ENCODE data around the gene TMX2.

The TMX2 gene

GRCh38 chr11:57761301-57762234, 49.2 kb downstream of the TMX2 start, which contains the start of gene CTNND1:
CTNND1 (plus strand) TSS chr11:57761802; CDS start chr11:57791479, 29,677 bp downstream.
- H3K27ac ChIP-seq (ENCODE audit: low read depth, low read length): no peak within 1 kb of the TSS
- TF ChIP-seq EZH2phosphoT487 (conservative IDR thresholded peaks at IDR 0.05; ENCODE audit: low read length): no peak
- TF ChIP-seq, protein P1, sequence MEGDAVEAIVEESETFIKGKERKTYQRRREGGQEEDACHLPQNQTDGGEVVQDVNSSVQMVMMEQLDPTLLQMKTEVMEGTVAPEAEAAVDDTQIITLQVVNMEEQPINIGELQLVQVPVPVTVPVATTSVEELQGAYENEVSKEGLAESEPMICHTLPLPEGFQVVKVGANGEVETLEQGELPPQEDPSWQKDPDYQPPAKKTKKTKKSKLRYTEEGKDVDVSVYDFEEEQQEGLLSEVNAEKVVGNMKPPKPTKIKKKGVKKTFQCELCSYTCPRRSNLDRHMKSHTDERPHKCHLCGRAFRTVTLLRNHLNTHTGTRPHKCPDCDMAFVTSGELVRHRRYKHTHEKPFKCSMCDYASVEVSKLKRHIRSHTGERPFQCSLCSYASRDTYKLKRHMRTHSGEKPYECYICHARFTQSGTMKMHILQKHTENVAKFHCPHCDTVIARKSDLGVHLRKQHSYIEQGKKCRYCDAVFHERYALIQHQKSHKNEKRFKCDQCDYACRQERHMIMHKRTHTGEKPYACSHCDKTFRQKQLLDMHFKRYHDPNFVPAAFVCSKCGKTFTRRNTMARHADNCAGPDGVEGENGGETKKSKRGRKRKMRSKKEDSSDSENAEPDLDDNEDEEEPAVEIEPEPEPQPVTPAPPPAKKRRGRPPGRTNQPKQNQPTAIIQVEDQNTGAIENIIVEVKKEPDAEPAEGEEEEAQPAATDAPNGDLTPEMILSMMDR (IDR thresholded peaks at IDR 0.05; ENCODE audit: insufficient read depth, low read length, poor library complexity, severe bottlenecking): no peak
- H3K9me2 ChIP-seq (replicated peaks; ENCODE audit: insufficient read depth, low read length): no peaks in the 10 kb centered on the region
- H3K4me2 ChIP-seq (ENCODE audit: low read depth, low read length, poor library complexity, severe bottlenecking): no peak within 1 kb of the TSS
- H3K79me2 ChIP-seq (ENCODE audit: insufficient read depth, low read length): no peaks in the 10 kb centered on the region
- no peaks in the 10 kb centered on the region for H3K36me3 ChIP-seq (ENCODE audit: low read length)
- H3K9me3 ChIP-seq (ENCODE audit: insufficient read depth, low read length): no peaks in the 10 kb centered on the region
- H3F3A ChIP-seq (ENCODE audit: insufficient read depth): no peaks in the 10 kb centered on the region
- H3K27me3 ChIP-seq (ENCODE audit: low read length): no peaks in the 10 kb centered on the region
- H3K4me3 ChIP-seq (ENCODE audit: insufficient read depth, low read length, poor library complexity, severe bottlenecking): no peak within 1 kb of the TSS
- no peaks in the 10 kb centered on the region for H4K20me1 ChIP-seq (ENCODE audit: low read depth, low read length)
- no peak within 1 kb of the TSS for H3K9ac ChIP-seq (ENCODE audit: low read length)
- no peak within 1 kb of the TSS for H2AFZ ChIP-seq (ENCODE audit: low read depth, low read length, severe bottlenecking)

DNA sequence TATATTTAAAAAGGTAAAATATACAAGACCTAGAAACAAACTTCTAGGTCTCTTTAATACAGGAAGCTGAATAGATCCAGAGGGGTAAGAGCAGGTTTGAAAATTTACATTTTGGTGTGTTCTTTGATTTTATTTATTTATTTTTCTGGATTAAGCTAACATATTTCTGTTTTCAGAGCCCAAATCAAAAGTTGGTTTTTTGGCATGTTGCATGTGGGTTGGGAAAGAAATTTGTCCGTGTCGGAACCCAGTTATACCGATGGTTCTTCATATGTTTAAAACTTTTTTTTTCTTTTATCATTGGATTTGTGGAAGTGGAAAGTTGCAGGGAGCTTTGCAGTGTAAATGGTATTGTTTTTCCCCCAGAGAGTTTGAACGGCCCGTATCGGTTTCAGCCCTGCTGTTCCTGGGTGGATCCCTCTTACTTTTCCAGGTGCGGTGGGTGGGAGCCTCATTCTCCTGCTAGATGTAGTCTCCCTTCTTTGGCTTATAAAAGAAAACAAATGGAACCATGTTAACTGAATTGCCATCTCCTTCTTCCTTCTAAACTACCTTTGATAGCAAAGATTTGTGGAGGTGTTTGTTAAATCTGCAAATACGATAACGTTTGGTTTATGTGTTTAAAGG, 50.0 kb downstream of the TMX2 start:
- H3K27ac ChIP-seq (ENCODE audit: low read depth, low read length): no peak overlapping the region
- H3K9ac ChIP-seq (ENCODE audit: low read length): no peak overlapping the region
- H3K36me3 ChIP-seq (ENCODE audit: low read length): no peaks in the 10 kb centered on the region
- H3K4me3 ChIP-seq (ENCODE audit: insufficient read depth, low read length, poor library complexity, severe bottlenecking): no peak overlapping the region
- no peak for TF ChIP-seq EZH2phosphoT487 (conservative IDR thresholded peaks at IDR 0.05; ENCODE audit: low read length)
- TF ChIP-seq, protein P1 (IDR thresholded peaks at IDR 0.05; ENCODE audit: insufficient read depth, low read length, poor library complexity, severe bottlenecking): no peak
- H2AFZ ChIP-seq (ENCODE audit: low read depth, low read length, severe bottlenecking): no peak overlapping the region
- no peaks in the 10 kb centered on the region for H3K9me2 ChIP-seq (replicated peaks; ENCODE audit: insufficient read depth, low read length)
- H3K9me3 ChIP-seq (ENCODE audit: insufficient read depth, low read length): no peaks in the 10 kb centered on the region
- H3K79me2 ChIP-seq (ENCODE audit: insufficient read depth, low read length): no peaks in the 10 kb centered on the region
- no peak overlapping the region for H3K4me2 ChIP-seq (ENCODE audit: low read depth, low read length, poor library complexity, severe bottlenecking)
- no peaks in the 10 kb centered on the region for H3K27me3 ChIP-seq (ENCODE audit: low read length)
- no peaks in the 10 kb centered on the region for H4K20me1 ChIP-seq (ENCODE audit: low read depth, low read length)
- H3F3A ChIP-seq (ENCODE audit: insufficient read depth): no peaks in the 10 kb centered on the region

DNA sequence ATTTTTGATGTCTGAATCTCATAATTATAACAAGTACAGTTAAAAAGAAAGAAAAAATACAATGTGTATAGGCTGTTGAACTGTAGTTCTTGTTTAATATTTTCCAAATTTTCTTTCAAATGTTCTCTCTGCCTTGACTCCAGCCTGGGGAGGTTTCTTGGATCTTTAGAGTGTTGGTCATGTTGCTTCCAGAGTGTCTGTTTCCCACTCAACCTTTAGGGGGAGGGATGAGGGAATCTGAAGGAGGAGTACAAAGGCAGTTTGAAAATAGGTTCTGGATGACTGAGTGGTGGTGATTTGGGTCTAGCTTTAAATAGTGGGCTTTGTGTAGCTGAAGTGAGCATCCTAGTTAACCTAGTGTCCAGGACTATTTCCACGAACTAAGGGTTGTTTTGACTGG, 51.2 kb downstream of the TMX2 start:
- Histone ChIP-seq H3K36me3 (ENCODE audit: low read length) (no peaks in the 10 kb centered on the region), H3K9me3 (ENCODE audit: insufficient read depth, low read length) (no peaks in the 10 kb centered on the region), H3K9ac (ENCODE audit: low read length) (no peak overlapping the region), H3K4me2 (ENCODE audit: low read depth, low read length, poor library complexity, severe bottlenecking) (no peak overlapping the region), H3K9me2 (replicated peaks; ENCODE audit: insufficient read depth, low read length) (no peaks in the 10 kb centered on the region), H3K4me3 (ENCODE audit: insufficient read depth, low read length, poor library complexity, severe bottlenecking) (no peak overlapping the region), H3F3A (ENCODE audit: insufficient read depth) (no peaks in the 10 kb centered on the region), H4K20me1 (ENCODE audit: low read depth, low read length) (no peaks in the 10 kb centered on the region), H3K79me2 (ENCODE audit: insufficient read depth, low read length) (no peaks in the 10 kb centered on the region), H2AFZ (ENCODE audit: low read depth, low read length, severe bottlenecking) (no peak overlapping the region), H3K27me3 (ENCODE audit: low read length) (no peaks in the 10 kb centered on the region), H3K27ac (ENCODE audit: low read depth, low read length) (no peak overlapping the region)
- TF ChIP-seq, protein P1 (IDR thresholded peaks at IDR 0.05; ENCODE audit: insufficient read depth, low read length, poor library complexity, severe bottlenecking): no peak
- no peak for TF ChIP-seq EZH2phosphoT487 (conservative IDR thresholded peaks at IDR 0.05; ENCODE audit: low read length)

All from SU-DHL-6 (cell line).